A673 (cell line): ENCODE data around the gene MFNG. TPM values are rescaled to one million over a fixed set of nuclear protein-coding genes. Genes with fewer than 3 reads are reported as not detected.

Experiments
- BruUV-seq: library from RNA; stranded (reverse); fragments of 400-500 nt; replicated peaks from 2 replicates; lab custom pipeline; 2021; lab: Mats Ljungman, UMichigan
- CTCF ChIA-PET: fragments of 300-600 bp; sonication (Branson Sonifier 250); formaldehyde crosslinking; loops from one replicate; lab custom pipeline; 2022; ENCODE audit warnings: antibody characterized with exemption; lab: Charles Lee
- POLR2A ChIA-PET: fragments of 300-600 bp; sonication (Branson Sonifier 250); formaldehyde crosslinking; loops from one replicate; lab custom pipeline; 2022; ENCODE audit warnings: antibody characterized with exemption; ENCODE audit not compliant: low non-redundant PET; lab: Charles Lee
- DNase-seq: peaks from one replicate; pipeline ENCODE4 v3.0.0-alpha.2; 2015; ENCODE audit warnings: low spot score
- H3K27ac ChIP-seq: fragments of 200-600 bp; sonication (generic); 2 replicates; pipeline ENCODE4 v1.5.1; 2016; ENCODE audit warnings: mixed run types, low read depth, mild to moderate bottlenecking, mixed read lengths, antibody characterized with exemption, low read length; ENCODE audit not compliant: poor library complexity, severe bottlenecking
- H3K27me3 ChIP-seq: fragments of 200-600 bp; sonication (generic); replicated peaks from 2 replicates; pipeline ENCODE4 v1.6.1; 2017; ENCODE audit warnings: mixed run types, low read depth, mild to moderate bottlenecking, mixed read lengths, antibody characterized with exemption, low read length; ENCODE audit not compliant: insufficient read depth, poor library complexity
- H3K36me3 ChIP-seq: fragments of 200-600 bp; sonication (generic); 2 replicates; pipeline ENCODE4 v1.6.1; 2016; ENCODE audit warnings: mixed run types, mild to moderate bottlenecking, mixed read lengths, antibody characterized with exemption, low read length; ENCODE audit not compliant: insufficient read depth, poor library complexity, severe bottlenecking
- H3K4me1 ChIP-seq: fragments of 200-600 bp; sonication (generic); 2 replicates; pipeline ENCODE4 v1.6.1; 2017; ENCODE audit warnings: mixed run types, mild to moderate bottlenecking, mixed read lengths, antibody characterized with exemption, low read length; ENCODE audit not compliant: insufficient read depth, poor library complexity, severe bottlenecking
- H3K4me3 ChIP-seq: fragments of 200-600 bp; sonication (generic); 2 replicates; pipeline ENCODE4 v1.5.1; 2016; ENCODE audit warnings: low read depth, mixed run types, mild to moderate bottlenecking, mixed read lengths, low read length; ENCODE audit not compliant: poor library complexity, severe bottlenecking
- H3K9me3 ChIP-seq: fragments of 200-600 bp; sonication (generic); 2 replicates; pipeline ENCODE4 v1.6.1; 2016; ENCODE audit warnings: mixed run types, low read depth, mild to moderate bottlenecking, mixed read lengths, antibody characterized with exemption, low read length; ENCODE audit not compliant: poor library complexity, severe bottlenecking
- EZH2 ChIP-seq: fragments of 200-600 bp; sonication (generic); IDR thresholded peaks from 2 replicates; pipeline ENCODE4 v1.6.1; 2017; ENCODE audit warnings: borderline replicate concordance, low read depth, mild to moderate bottlenecking, mixed read lengths, antibody characterized with exemption, low read length; ENCODE audit not compliant: poor library complexity, severe bottlenecking
- intact Hi-C: fragments of 100-400 bp; cut with micrococcal nuclease; formaldehyde crosslinking; loops from one replicate; pipeline ENCODE4 v1.10.0; 2022; ENCODE audit not compliant: unreplicated experiment
- total RNA-seq: library from RNA; stranded (reverse); gene quantifications from 2 replicates; pipeline ENCODE4 v1.2.3, GENCODE V29; 2021
- TF ChIP-seq, protein P1 (sequence below): fragments of 300-800, 200-600 bp; sonication (generic); conservative IDR thresholded peaks from 2 replicates; pipeline ENCODE4 v1.5.1; 2017; ENCODE audit warnings: low read depth, mild to moderate bottlenecking, antibody characterized with exemption, low read length, moderate library complexity, mixed read lengths

MFNG gene
- total RNA-seq, 1 experiment from 2014 or later = not detected

DNA sequence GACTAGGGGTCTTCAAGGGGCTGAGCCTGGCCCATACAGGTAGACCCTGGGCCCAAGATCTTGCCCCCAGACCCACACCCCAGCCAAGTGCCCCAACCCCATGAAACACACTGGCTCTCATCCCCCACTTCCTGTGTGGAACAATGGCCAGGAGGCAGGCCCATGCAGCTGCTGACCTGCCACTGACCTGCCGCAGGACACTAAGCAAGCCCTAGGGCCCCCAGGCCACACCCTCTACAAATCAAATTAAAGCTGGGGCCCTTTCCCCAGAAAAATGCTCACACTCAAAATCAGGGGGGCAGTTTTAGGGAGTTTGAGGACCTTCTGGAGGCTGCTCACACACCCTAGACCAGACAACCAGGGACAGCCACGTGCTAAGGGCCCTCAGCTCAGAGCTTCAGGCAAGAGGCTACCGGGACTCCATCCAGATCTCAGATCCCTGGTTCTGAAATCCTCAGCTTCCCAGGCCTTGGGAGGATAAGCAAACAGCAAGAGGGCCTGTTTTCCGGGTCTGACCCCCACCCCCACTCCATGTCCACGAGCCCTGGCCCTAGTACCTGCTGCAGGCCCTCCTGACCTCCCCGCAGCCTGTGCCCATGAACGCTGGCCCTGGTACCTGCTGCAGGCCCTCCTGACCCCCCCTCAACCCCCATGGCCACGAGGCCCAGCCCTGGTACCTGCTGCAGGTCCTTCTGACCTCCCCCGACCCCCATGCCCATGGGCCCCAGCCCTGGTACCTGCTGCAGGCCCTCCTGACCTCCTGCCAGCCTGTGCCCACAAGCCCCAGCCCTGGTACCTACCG is 23.1 kb upstream of the MFNG start:
- no peak for TF ChIP-seq EZH2
- TF ChIP-seq, protein P1, sequence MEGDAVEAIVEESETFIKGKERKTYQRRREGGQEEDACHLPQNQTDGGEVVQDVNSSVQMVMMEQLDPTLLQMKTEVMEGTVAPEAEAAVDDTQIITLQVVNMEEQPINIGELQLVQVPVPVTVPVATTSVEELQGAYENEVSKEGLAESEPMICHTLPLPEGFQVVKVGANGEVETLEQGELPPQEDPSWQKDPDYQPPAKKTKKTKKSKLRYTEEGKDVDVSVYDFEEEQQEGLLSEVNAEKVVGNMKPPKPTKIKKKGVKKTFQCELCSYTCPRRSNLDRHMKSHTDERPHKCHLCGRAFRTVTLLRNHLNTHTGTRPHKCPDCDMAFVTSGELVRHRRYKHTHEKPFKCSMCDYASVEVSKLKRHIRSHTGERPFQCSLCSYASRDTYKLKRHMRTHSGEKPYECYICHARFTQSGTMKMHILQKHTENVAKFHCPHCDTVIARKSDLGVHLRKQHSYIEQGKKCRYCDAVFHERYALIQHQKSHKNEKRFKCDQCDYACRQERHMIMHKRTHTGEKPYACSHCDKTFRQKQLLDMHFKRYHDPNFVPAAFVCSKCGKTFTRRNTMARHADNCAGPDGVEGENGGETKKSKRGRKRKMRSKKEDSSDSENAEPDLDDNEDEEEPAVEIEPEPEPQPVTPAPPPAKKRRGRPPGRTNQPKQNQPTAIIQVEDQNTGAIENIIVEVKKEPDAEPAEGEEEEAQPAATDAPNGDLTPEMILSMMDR = no peak
- intact Hi-C loops = no loop called here
- CTCF ChIA-PET = no interaction called here
- DNase-seq = no peak
- POLR2A ChIA-PET = no interaction called here
- H3K36me3 ChIP-seq = no peaks in the 10 kb centered on the region
- H3K9me3 ChIP-seq = no peaks in the 10 kb centered on the region
- H3K4me1 ChIP-seq = no peaks in the 10 kb centered on the region
- H3K27me3 ChIP-seq = no peaks in the 10 kb centered on the region
- H3K27ac ChIP-seq = no peak overlapping the region
- BruUV-seq = no TSS peak
- no peak overlapping the region for H3K4me3 ChIP-seq

DNA sequence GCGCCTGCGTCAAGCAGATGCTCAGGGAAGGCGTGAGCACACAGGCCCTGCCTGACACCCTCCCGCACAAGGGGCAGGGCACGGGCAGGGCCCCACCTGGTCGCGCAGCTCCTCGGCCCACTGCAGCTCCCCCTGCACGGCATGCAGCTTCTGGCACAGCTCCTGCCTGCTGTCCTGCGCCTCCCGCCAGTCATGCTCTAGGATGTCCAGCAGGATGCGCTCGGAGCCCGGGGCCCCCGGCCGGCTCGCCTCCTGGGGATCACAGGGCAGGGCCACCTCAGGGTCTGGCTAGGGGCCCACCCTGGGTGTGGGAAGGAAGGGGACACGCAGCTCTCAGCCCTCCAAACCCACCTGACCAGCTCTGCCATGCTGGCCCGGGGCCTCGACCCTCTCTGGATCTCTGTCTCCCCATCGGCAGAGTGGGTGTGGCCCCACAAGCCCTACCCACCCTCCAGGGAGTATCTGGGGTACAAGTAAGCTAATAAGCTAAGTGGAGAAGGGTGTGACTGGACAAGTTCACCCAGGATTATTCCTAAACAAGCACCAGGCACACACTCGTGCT is 22.3 kb upstream of the MFNG start:
- CTCF ChIA-PET = no interaction called here
- Histone ChIP-seq H3K4me1 (no peaks in the 10 kb centered on the region), H3K36me3 (no peaks in the 10 kb centered on the region), H3K4me3 (no peak overlapping the region), H3K27me3 (no peaks in the 10 kb centered on the region), H3K9me3 (no peaks in the 10 kb centered on the region), H3K27ac (no peak overlapping the region)
- DNase-seq = no peak
- TF ChIP-seq, protein P1 = no peak
- TF ChIP-seq EZH2 = no peak
- intact Hi-C loops = no loop called here
- no TSS peak for BruUV-seq
- POLR2A ChIA-PET = no interaction called here

DNA sequence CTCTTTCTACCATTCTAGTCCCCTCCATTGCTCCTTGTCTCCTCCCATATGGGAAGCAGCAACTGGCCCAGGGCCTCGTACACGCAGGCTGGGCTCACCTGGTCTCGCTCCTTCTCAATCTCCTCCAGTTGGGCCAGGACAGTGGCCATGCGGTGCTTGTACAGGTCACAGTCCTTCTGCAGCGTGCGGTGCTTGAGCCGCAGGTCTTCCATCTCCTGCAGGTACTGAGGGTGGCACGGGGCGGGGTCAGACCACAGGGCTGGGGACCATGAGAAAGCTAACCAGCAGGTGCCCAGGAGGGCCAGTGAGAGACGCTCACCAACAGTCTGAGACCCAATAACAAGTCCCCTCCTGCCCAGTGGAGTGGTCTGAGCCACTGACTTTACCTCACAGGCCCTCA is 21.5 kb upstream of the MFNG start:
- intact Hi-C loops = no loop called here
- TF ChIP-seq EZH2 = no peak
- TF ChIP-seq, protein P1 = no peak
- H3K4me3 ChIP-seq = no peak overlapping the region
- H3K27me3 ChIP-seq = no peaks in the 10 kb centered on the region
- no TSS peak for BruUV-seq
- ChIA-PET POLR2A (no interaction called here), CTCF (no interaction called here)
- H3K9me3 ChIP-seq = no peaks in the 10 kb centered on the region
- no peaks in the 10 kb centered on the region for H3K4me1 ChIP-seq
- no peaks in the 10 kb centered on the region for H3K36me3 ChIP-seq
- DNase-seq = no peak
- no peak overlapping the region for H3K27ac ChIP-seq
